Superior temporal gyrus (tissue), 1 donor: ENCODE data around the gene EDAR.

Experiments
- DNase-seq: peaks from one replicate; pipeline ENCODE4 v3.0.0-alpha.2; 2016; ENCODE audit errors: extremely low spot score

EDAR gene

DNA sequence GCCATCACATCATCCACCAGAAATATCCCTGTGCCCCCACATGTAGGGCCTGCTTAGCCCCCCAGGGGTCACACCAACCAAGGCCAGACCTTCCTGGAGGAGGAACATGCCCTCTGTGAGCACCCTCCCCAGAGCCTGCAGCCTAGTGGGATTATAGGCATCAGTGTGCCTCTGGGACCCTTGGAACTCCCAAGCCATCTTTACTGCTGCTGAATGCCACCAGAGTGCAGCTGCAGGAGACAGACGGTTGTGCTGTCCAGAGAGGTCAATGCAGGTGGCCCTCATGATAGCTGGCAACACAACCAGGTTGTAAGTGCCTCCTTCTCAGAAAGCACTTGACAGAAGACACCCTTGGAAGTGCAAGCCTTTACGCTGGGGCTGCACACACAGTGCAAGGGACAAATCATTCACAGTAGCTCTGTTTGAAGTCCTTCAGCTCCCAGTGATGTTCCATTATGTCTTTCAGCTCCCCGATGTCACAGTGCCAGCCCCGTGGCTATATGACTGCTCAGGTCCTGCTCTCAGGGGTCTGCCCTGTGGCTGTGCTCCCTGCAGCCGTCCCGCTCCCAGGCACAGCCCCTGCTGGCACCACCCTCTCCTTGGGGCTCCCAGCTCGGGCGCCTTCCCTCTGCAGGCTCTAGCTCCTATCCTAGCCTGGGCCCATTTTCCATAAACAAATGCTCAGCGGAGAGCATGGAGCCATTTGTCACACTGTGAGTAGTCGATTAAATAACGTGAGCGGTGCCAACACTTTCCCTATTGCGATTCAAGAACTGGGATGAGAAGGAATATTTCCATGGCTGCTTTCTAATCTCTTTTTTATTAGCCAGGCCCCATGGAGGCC lies 65.1 kb downstream of the EDAR start:
- DNase-seq, result no peak

DNA sequence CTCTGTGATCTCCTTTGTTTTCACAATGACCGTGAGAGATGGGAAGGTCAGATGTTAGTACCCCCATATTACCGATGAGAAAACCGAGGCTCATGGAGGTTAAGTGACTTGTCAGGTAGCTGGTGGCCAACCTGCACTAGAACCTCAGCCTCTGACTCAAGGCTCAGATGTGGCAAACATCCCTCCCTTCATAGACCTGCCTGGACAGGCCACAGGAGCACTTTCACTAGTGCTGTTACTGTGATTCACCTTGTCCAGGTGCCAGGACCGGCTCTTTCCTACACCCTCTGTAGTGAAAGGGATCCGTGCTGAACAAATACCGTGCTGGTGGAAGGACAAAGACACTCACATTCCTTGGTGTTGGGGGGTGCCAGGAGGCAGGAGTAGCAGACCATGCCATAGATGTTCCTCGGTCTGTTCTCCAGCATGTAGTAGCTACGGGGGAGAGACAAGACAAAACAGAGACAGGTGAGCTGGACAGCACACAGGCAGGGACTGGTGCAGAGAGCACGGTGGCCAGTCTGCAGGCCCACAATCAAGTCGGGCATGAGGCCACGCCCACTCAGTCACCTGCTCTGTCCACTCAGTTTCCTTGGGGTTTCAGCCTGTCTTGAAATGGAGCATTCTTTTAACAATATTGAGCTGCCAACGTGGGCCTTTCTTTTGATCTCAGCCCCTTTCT lies 65.9 kb downstream of the EDAR start:
- no peak for DNase-seq

DNA sequence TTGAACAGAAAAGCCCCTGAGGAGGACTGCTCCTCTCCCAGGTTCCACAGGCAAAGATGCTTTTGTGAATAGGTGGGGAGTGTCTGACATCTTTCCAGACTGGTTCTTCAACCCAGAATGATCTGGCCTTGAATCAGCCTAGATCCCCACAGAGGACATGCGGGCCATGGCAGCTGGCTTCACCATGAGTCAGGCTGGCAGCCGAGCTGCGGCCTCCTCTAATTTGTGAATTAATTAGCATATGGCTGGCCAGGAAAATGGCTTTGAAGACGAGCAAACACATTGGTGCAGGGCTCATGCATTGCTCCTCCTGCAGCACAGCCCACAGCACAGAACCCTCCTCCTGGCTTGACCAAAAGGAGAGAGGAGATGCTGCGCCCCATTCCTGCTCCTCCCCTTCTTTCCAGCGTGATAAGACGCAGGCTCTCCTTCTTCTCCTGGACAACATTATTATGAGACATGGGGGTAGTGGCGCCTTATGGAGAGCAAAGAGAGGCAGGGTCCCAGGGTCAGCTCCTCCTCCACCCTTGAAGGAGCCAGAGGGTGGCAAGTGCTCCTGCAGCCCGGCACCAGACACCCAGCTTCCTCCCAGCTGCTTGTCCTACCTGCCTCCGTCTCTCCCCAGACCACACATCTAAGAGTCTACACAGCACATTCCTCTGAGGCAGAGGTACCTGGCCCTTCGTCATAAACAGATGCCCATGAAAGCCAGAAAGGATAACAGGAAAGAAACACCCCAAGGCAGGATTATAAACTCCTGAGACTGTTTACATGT lies 66.7 kb downstream of the EDAR start:
- DNase-seq, result peak; percentile 11

DNA sequence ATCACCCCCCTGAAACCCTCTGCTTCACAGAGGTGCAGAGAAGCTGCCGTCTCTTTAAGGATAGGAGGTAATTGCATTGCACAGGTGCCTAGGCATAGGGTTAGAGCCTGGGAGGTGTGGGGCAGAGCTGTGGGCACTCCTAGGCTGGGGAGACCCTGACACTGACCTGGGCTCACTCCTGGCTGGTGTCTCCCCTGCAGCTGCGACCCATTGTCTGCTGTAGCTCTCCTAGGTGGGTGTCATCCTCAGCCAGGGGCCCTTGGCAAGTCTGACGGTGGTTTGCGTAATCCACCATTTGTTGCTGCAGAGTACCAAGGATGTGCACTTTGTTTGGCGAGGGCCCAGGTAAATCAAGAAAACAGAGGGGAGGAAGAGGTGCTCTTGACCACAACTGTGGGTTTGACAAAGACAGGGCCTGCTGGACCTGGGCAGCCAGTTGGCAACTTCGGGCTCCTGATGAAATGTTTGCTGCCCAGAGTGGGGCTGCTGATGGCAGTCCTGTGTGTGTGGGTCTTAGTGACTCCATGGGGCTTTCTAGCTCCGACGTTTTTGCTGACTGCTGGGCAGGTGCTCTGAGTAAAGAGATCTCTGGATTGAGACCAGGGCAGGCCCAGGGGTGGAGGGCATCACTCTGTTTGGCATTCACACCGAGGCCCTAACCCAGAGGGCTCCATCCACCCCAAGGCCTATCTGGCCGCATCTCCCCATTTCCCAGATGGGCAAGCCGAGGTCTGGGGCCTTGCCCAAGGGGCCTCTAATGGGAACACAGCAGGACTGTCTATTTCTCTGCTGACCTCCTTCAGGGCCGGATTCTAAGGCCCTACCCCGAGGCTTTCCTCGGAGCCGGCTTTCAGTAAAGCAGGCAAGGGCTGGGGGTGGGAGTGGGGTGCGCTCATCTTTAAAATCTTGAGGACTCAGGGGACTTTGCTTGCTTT lies 67.7 kb downstream of the EDAR start:
- no peak for DNase-seq

DNA sequence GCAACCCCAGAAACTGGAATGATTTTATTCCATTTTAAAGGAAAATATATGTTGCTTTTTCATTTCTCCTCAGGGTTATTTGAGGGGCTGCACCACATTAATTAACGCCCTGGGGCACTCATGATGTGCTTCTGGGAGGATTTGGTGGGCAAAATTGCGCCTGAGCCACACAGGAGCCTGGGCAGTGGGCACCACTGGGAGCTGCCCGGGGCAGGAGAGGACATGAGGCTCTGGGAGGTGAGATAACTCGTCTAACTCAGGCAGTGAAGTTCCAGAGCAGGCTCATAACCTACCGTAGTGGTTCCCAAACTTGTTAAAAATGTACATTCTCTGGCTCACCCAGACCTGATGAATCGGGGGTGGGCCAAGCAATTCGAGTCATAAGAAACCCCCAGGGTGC lies 68.3 kb downstream of the EDAR start:
- no peak for DNase-seq

DNA sequence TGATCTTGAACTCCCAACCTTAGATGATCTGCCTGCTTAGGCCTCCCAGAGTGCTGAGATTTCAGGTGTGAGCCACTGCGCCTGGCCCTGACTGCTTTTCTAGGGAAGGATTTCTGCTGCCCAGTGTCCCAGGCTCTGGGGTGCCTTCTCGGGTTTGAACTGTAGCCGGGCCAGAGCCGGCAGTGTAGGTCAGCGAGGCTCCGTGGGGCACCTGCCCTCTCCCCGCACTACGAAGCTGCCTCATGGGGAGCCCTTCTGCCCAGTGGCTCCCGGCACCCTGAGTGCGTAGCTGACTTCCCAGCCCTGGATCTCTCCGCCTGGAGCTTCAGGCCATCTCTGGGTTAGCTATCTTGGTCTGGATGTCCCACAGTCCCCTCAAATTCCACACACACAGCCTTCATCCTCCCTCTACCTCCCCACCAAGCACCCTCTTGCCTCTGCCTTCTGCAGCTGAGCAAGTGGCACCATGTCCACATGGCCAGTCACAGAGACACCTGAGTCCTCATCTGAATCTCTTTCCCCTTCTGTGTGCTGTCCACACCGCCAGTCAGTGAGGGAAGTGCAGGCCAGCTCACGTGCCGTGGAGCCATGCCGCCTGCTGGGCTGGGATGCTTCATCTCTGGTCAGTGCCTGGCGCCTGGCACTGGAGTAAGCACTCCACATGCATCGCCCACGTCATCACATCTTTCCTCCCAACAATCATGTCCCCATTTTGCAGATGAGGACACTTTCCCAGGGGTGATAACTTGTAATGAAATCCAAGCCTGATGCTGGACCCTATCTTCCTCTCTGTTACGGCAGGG lies 69.2 kb downstream of the EDAR start:
- DNase-seq, result no peak

GRCh38 chr2:108918941-108919341 lies 70.1 kb downstream of the EDAR start:
- no peak for DNase-seq

- no peak for DNase-seq
Measured at GRCh38 chr2:108918156-108918874, 70.7 kb downstream of the EDAR start.

DNA sequence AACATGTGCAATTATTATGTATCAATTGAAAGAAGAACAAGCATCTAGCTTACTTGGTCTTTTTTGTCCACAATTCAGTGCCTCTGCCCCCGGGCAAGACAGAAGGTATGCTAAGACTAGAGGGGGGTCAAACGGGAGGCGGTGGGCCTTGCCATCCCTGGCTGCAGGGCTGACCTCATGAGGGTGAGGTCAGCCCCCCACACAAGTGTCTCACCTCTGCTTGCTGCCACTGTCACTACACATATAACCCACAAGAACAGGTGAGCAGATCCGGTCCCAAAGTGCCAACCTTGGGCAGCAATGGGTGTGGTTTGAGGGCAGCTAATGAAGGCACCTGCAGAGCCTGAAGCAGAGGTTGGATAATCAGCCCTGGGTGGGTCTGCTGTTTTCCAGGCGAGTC lies 71.5 kb downstream of the EDAR start:
- no peak for DNase-seq

- DNase-seq, result peak; percentile 74
Measured at GRCh38 chr2:108916796-108917421, 72.1 kb downstream of the EDAR start.

DNA sequence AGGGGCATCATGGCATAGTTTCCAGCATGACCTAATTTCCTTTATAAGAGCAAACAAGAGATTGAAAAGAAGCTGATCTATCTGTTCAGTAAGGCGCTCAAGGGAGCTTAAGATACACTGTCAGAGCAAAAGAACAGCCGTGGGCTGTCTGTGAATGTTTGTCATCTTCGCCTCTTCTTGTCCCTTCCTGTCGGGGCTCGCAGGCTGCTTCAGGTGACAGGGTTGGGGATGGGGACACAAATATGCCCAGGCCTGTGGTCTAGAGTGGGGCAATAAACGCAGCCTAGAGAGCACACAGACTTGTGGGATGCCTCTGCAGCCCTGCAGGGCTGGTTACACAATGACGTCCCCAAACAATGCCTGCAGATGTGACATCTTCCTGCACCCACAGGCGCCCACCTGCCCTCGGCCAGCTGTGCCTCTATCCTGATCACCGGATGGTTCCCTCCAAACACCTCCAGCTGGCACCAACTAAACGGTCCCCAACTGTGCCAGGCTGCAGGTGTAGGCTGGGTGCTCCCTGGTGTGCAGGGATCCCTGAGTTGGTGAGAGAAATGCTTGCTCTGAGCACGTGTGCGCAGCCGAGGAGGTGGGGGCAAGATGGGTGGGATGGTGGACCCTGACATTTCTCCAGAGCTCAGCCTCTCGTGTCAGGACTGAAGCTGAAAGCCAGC lies 72.8 kb downstream of the EDAR start:
- DNase-seq, result no peak

GRCh38 chr2:108912629-108912902 lies 76.5 kb downstream of the EDAR start:
- DNase-seq, result no peak

DNA sequence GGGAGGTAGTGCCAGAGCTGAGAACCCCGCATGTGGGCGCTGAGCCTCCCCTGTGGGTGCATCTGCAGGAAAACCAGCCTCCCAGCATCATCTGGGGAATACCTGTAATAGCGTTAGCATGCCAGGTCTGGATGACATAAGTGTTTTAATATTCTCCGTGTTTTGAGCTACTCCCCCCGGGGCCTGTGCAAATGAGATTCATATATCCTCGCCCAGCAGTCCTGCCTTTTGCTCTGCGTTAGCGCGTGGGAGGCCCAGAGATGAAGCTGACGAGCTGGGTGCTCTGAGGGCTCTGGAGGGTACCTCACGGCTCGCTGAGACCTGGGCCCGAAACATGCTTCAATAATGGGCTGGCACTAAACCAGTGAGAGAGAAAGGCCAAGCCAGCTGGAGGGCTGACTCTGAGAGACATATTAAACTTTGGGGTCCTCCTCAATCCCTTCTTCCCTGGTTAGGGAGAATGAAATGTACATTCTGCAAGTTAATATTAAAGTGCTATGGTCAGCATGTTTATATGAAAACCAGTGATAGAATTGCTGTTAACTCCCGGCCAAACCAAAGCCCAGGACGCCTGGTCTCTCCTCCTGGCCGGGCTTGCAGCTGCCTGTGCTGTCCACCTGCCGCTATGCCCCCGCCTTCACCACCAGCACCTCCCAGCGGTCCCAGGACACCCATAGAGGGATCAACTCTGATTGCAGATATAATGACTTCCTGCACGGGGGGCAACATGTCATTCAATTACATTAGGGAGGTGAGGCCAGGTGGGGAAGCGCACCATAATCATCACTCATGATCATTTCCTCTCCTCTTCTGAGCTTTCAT lies 77.0 kb downstream of the EDAR start:
- DNase-seq, result no peak

- DNase-seq, result no peak
Measured at GRCh38 chr2:108911401-108911800, 77.6 kb downstream of the EDAR start.

DNA sequence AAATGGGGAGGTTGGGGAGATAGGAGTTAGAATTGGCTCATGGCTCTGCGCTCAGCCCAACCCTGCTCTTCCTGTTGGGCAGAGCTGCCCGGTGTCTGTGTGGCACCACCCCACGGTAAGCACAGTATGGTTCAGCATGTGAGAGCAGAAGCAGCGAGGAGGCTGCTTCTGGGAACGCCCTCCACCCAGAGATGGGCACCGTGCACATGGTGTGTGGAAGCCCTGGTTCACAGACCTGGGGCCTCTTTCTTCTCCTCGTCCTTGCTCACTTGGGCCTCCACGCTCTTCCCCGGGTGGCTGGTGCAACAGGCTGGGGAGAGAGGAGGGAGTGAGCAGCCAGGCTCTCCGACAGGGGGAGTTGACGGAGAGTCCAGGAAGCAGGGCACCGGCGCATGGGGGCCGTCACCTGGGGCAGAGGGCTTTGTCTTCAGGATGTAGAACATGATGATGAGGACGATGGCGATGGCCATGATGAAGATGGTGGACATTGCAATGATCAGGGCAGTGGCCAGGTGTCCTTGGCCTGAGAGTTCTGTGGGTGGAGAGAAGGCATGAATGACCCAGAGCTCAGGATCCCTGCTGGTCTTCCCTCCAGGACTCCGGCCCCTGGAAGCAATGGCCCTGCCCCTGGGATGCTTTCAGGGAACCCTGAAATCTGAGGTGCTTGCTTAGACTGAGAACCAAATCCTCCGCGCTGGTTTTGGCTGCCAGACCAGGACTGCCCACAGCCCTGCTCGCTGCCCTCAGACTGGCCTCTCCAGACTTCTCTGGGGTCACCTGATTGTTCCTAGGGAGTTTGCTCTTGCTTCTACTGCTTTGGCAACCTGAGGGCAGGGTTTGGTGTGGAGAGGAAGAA lies 78.3 kb downstream of the EDAR start:
- DNase-seq, result no peak

- DNase-seq, result no peak
Measured at GRCh38 chr2:108910011-108910431, 79.0 kb downstream of the EDAR start.

GRCh38 chr2:108909275-108909823 lies 79.7 kb downstream of the EDAR start:
- DNase-seq, result no peak
